22Rv1 (cell line): Measurements from ENCODE around the gene TTC12.

Source experiments
- H3K27ac ChIP-seq: fragments of 450-650 bp; 2 replicates; pipeline ENCODE4 v1.5.1; 2017
- CTCF ChIP-seq: fragments of 450-650 bp; IDR thresholded peaks from 2 replicates; pipeline ENCODE4 v1.5.1; 2017; ENCODE audit warnings: mild to moderate bottlenecking
- ZFX ChIP-seq: fragments of 450-650 bp; IDR thresholded peaks from 2 replicates; pipeline ENCODE4 v1.6.1; 2017; ENCODE audit warnings: antibody characterized with exemption, borderline replicate concordance

The TTC12 gene

GRCh38 chr11:113314389-113315301, at the start of gene TTC12:
Gene TTC12, plus strand, starts transcription at chr11:113314583. Its CDS starts 1,675 bp downstream, at chr11:113316258.
- peak within 1 kb of the TSS; percentile 57 for H3K27ac ChIP-seq
- TF ChIP-seq CTCF: no peak
- TF ChIP-seq ZFX: no peak

GRCh38 chr11:113265362-113265761, 49.0 kb upstream of the TTC12 start:
- TF ChIP-seq ZFX (no peak), CTCF (no peak)
- no peak overlapping the region for H3K27ac ChIP-seq

- no peak for TF ChIP-seq ZFX
- TF ChIP-seq CTCF: no peak
- H3K27ac ChIP-seq: no peak overlapping the region
Measured at GRCh38 chr11:113267493-113267892, 46.9 kb upstream of the TTC12 start.

- TF ChIP-seq ZFX (no peak), CTCF (no peak)
Measured at GRCh38 chr11:113269096-113269495, 45.3 kb upstream of the TTC12 start.

GRCh38 chr11:113269636-113270035, 44.7 kb upstream of the TTC12 start:
- no peak for TF ChIP-seq ZFX
- no peak for TF ChIP-seq CTCF
- H3K27ac ChIP-seq: no peak overlapping the region

More at GRCh38 chr11:113269096-113269495, 45.3 kb upstream of the TTC12 start:
- no peak overlapping the region for H3K27ac ChIP-seq

GRCh38 chr11:113270080-113270479, 44.3 kb upstream of the TTC12 start:
- H3K27ac ChIP-seq: no peak overlapping the region
- no peak for TF ChIP-seq CTCF
- TF ChIP-seq ZFX: no peak

GRCh38 chr11:113271551-113272245, 42.7 kb upstream of the TTC12 start:
- TF ChIP-seq CTCF (no peak), ZFX (no peak)
- no peak overlapping the region for H3K27ac ChIP-seq
